Hepatocyte (in vitro differentiated cells): ENCODE measurements around the gene ARAP3.

Source experiments
- CTCF ChIP-seq: fragments of 200-600 bp; sonication (generic); IDR thresholded peaks from 2 replicates; pipeline ENCODE4 v1.5.1; 2016; ENCODE audit warnings: antibody characterized with exemption, mild to moderate bottlenecking; ENCODE audit not compliant: poor library complexity
- EZH2 ChIP-seq: fragments of 200-600 bp; sonication (generic); IDR thresholded peaks from 2 replicates; pipeline ENCODE4 v1.6.1; 2016; ENCODE audit warnings: antibody characterized with exemption, mild to moderate bottlenecking, borderline replicate concordance
- EZH2phosphoT487 ChIP-seq: fragments of 200-600 bp; sonication (generic); IDR thresholded peaks from one replicate; pipeline ENCODE4 v1.6.1; 2018; ENCODE audit warnings: antibody characterized with exemption, mild to moderate bottlenecking, low read depth, moderate library complexity; ENCODE audit not compliant: unreplicated experiment, severe bottlenecking

DNA sequence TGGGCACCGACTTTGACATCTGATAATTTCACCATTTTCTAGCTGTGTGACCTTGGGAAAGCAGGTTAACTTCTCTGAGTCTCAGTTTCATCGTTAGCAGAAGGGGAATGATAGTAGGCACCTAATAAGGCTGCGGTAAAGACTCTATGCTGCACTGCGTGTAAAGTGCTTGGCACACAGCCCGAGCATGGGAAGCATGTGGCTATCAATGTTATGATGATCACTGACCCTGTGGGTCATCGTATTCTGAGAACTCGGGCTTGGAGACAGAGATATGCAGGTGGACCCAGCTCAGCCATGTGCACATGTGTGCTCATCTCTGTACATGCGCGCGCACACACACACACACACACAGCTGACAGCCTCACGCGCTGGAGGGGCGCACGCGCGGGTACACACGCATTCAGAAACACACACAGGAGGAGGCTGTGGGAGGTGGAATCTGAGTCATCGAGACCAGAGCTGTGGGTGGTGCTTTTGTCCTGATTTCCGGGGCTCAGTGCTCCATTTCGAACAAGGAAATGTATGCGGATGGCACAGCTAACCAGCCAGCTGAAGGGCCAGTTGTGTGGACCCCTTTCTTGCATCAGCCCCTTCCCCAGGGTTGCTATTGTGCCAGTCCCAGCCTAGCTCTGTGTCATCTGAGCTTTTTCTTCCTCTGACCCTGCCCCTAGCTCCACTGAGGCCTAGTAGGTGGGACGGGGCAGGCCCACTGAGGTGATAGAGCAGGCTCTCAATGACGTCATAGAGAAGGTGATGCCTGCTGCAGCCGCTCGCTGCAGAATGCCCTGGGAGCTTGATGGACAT is 11.1 kb upstream of the ARAP3 start:
- no peak for TF ChIP-seq CTCF
- no peak for TF ChIP-seq EZH2
- TF ChIP-seq EZH2phosphoT487 = no peak
